HG03139 (cell line): Measurements from ENCODE around the gene EFCAB8.
"Not testable (repeated sequence)": the region's sequence is repeated elsewhere in the genome, so short reads cannot be mapped to it uniquely, and the experiment has no call there.

Experiments
- ATAC-seq: cut with Tn5 transposase; IDR thresholded peaks from one replicate; pipeline ENCODE4 v1.9.1; 2021; ENCODE audit not compliant: unreplicated experiment

Gene EFCAB8

DNA sequence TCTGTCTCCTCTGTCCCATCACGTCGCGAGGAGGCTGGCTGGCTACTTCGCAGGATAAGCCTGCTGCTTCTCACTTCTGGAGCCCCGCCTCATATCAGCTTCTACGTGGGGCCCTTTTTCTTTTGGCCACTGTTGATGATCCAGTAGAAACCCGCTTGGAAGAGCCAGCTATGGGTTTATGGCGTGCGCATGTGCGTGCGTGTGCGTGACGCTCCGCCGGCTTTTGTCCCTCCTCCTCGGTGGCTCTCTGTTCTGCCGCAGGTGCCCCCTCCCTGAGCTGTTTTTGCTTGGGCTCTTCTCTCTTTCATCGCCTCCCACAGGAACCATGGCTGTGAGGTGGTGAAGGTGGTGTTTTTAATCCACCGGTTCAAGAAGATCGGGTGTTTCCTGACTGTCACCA lies 26.5 kb downstream of the EFCAB8 start:
- ATAC-seq = no peak

DNA sequence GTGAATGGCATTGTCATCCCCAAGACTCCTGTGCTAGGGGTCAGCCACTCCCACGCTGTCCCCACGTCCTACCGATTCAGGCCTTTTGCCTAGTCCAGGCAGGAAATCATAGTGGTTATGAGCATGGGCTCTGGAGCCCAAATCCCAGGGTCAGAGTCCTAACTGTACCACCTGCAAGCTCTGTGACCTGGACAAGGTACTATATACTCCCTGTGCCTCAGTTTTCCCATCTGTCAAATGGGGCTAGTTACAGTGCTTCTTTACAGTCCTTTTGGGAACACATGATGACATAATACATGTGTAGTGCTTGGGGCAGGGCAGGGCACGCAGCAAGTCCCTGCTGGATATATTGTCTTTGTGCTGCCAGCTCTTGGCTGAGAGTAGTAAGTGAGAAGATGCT lies 27.2 kb downstream of the EFCAB8 start:
- no peak for ATAC-seq

DNA sequence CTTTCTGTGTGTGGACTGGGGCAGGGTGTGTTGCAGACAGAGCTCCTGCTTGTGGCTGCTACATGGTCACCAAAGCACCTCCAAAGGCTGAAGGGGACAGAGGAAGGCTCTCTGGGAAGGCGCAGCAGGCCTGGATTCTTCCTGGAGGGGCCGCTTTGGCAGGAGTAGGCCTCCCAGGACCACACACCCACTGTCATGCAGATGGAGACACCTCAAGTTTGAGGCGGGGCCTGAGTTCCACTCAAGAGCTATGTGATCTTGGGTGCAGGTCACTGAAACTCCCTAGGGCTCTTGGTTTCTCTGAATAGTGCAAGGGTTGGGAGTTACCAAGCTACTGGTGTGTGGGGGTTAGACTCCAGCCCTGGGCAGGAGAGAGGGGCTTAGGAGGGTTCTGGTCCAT lies 27.9 kb downstream of the EFCAB8 start:
- no peak for ATAC-seq

DNA sequence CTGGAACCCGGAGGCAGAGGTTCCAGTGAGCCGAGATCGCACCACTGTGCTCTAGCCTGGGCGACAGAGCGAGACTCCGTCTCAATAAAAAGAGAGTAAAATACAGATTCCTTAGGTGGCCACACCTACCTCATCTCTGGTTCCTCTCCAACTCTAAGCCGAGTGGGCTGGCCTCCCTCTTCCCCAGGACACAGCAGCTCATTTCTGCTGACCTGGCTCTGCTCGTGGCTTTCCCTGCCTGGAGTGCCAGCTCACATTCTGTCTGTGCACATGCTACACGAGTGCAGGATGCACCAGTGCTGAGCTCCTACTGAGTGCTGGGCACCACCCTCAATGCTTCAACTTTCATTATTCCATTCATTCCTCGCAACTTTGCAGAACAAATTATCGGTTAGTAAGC lies 28.8 kb downstream of the EFCAB8 start:
- no peak for ATAC-seq

DNA sequence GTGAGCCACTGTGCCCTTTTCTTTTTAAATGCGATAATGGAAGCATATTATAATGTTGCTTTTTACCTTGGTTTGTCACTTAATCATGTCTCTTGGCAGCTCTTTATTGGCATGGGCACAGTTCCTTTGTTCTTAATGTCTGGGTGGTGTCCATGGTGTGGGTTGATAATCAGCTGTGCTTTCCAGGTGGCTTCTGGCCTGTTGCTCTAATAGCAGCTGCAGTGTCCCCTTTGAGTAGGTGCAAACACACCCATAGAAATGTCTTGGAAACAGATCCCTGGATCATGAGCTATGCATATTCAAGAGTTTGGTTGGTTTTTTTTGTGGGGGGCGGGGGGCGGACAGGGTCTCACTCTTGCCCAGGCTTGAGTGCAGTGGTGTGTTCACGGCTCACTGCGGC lies 29.9 kb downstream of the EFCAB8 start:
- ATAC-seq = no peak

DNA sequence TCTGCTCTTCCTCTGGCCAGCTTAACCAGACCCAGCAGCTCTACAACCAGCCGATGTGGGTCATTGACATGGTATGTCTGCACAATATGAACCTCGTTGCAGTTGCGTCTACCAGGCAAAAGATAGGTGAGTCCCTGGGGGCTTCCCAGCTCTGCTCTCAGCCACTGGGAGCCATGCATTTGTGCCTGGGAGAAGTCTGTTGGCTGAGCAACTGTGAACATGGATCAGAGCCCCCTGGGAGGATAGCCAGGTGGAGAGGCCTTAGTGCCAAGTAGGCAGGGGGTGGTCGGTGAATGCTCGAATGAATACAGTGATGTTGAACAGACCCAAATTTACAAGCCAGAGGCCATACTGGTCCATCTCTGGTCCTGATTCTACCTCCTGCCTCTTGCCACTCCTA lies 30.6 kb downstream of the EFCAB8 start:
- no peak for ATAC-seq

DNA sequence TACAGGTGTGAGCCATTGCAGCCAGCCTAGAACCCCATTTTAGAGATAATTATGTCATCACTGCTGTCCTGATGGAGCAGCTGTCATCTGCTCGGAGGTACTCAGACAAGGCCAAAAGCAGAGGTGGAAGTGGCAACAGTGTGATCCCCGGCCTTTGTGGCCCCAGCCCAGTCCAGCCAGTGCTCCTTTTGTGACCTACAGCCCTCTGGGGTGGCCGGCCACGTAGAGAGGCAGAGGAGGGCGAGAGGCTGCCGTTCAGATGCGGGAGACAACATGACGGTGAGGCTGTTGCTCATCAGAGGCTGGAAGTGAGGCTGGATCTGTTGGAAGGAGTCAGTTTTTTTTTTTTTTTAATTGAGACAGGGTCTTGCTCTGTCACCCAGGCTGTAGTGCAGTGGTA lies 32.8 kb downstream of the EFCAB8 start:
- ATAC-seq = no peak

DNA sequence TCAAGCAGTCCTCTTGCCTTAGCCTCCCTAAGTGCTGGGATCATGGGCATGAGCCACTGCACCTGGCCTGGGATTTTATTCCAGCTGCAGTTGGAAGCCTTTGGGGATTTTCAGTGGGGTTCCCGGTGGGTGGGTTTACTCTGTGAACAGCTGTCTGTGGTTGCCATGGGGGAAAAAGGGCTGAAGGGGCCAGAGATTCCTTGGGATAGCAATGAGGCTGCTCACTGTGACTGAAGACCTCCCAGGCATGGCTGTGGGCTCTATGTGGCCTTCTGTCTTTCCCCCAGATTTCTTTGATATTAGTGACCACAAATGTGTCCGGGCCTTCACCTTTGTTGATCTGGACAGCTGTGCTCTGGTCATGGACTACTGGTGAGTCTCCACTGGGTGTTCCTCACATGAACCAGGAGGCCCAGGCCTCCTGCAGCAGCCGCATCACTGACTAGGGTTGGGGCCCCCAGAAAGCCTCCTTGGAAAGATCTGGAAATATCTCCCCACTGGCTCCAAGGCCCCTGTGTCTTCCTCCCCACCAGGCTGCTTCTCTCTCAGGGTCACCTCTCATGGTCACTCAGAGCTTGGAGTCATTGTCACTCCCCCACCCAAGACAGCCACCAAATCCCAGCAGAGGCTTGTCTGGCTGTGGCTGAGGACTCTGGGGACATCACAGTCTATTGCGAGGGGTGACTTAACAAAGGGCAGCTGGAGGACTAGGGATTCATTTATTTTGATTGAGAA lies 33.4 kb downstream of the EFCAB8 start:
- ATAC-seq = no peak

DNA sequence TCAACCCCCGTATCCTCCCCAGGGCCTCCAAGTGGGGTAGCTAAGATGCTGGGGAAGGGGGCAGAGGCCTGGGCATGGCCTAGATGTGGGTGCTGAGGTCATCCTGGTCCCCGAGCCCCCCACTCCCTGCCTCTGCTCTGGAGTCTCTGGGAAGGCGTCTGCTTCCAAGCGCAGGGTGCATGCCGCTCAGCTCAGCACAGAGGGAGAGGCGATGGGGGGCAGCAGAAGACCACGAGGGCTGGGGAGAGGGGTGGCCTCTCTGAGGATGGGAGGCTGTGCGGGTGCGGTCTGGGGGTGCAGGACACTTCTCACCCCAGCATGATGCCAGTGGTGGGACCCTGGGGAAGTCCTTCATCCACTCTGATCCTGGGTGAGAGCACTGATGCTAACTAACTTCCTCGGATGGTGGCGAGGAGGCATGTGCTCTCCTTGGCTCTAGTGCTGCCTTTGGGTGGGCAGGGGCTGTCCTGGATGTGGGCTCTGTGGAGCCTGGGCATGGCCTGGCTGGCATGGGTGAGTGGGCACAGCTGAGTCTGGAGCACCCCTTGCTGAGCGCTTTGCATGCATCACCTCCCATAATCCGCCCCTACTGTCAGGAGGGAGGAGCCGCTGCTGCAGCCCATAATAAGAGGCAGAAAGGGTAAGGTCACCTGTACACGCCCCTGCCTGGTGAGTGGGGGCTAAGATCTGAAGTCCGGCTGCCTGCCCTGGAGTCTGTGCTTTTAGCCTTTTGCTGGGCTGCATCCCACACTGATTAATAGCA lies 34.7 kb downstream of the EFCAB8 start:
- no peak for ATAC-seq

DNA sequence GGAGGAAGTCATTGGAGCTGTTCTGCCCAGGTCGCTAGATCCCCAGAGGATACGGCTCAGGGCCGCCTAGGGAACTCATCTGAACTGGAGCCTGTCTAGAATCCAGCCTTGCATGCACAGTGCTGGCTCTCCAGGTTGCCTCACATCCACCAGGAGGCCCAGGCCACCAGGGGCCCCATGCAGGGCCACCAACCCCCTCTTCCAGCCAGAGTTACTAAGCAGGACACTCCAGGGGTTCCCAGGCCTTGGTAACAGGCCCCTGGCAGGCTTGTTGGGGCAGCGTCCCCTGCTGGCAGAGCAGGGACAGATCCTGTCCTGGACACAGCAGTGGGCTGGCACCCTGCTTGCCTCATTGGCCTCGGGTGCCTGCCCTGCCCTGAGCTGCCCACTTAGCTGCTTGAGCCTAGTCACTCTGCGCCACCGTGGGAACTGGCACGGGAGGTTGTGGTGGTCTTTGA lies 35.3 kb downstream of the EFCAB8 start:
- no peak for ATAC-seq

DNA sequence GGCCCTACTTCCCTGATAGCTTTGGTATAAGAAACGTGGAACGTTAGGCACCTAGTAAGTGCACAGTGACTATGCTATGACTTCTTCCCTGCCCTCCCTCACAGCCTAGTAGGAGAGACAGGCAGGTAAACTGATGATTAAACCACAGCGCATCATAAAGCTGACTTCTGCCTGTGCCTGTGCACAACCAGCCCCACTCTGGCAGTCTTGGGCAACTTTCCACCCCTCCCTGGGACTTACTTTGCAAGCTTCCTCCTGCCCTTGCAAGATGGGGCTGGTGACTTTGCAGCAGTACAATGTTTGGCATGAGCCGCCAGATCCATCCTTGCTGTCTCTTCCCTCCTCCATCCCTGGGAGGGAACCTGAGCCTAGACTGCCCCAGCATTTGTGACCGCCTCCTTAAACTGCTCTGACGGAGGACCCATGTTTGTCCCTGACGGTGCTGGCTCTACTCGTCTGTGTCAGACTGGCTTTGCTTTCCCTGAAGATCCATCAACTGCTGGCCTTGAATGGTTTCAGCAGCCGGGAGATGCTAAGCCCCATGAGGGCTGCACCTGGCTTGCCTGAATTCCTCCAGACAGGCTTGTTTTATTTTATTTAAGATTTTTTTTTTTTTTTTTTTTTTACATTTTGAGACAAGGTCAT lies 36.1 kb downstream of the EFCAB8 start:
- ATAC-seq = no peak

DNA sequence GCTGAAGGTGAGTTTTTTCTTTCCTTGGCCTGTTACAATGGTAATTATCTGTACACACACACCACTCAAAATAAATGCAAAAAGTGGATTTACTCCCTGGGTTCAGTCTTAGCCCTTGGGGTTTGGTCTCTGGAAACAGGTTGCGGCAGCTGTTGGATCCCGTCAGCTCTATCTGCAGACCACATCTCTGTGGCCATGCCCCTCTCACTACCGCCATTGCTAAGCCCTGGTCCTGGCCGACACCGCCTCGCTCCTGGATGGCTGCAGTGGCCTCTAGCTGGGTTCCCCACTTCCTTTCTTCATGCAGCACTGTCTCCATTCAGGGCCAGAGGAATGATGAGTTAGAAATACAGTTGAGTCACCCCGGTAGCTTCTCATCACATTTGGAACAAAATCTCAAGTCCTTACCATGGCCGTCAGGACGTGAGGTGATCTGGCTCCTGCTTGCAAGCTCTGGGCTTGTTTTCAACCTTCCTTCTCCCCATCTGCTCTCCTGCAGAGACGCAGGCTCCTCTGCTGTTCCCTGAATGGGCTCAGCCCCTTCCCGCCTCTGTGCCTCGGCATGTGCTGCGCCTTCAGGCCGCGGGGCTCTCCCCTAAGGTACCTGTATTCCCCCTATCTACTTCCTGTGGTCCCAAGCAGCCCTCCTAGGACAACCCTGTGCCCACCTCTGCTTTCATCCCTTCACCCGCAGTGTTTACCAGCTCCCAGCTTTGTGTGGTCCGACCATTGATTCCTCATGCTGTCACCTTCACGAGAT lies 38.0 kb downstream of the EFCAB8 start:
- ATAC-seq = no peak

DNA sequence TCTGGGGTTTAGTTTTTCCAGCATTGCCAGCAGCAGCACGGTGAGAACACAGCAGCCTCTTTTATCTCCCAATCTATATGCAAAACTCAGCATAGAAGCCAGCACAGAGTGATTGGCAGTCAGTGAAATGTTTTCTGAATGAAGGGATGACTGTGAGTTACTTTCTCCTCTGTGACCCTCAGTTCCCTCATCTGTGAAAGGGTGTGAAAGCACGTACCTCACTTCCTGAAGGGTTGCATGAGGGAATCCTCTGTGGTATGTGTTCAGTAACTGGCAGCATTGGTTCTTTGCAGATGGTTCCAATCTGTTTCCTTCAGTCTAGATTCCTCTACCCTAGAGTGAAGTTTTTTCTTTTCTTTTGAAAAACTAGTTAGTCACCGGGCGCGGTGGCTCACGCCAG lies 40.0 kb downstream of the EFCAB8 start:
- ATAC-seq = no peak

DNA sequence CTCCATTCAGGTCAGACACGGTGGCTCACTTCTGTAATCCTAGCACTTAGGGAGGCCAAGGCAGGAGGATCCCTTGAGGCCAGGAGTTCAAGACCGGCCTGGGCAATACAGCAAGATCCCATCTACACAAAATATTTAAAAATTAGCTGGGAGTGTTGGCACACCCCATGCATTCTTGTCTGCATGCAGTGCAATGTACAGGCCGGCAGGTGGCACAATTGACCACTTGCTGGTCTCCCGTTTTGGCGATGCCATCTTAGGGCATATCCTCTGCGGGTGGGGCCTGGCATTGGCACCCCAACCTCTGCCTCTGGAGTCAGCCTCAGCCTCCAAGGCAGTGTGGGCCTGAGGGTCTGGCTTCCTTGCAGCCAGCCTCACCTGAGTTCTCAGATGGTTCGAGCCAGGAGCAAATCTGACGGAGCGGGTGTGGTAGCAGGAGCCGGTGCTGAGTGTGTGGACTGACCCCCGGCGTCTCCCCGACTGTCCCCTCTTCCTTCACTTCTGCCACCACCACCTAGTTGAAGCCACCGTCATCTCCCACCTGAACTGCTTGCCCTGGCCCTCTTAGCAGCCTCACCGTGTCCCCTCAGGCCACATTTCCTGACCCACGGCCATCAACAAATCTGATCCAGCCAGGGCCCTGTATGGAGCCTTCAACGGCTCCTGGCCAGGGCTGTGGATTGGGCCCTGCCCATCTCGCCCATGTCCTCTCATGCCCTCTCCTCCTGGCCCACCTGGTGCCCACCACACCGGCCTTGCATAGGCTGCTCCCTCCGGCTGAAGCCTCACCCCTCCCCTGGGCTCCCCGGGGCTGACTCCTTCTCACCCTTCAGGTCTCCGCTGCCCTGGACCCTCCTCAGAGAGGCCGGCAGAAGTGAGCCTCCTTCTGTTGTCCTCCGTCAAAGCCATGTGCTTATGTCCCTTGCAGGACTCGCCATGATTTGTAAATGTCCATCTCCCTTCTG lies 44.0 kb downstream of the EFCAB8 start:
- ATAC-seq = no peak

DNA sequence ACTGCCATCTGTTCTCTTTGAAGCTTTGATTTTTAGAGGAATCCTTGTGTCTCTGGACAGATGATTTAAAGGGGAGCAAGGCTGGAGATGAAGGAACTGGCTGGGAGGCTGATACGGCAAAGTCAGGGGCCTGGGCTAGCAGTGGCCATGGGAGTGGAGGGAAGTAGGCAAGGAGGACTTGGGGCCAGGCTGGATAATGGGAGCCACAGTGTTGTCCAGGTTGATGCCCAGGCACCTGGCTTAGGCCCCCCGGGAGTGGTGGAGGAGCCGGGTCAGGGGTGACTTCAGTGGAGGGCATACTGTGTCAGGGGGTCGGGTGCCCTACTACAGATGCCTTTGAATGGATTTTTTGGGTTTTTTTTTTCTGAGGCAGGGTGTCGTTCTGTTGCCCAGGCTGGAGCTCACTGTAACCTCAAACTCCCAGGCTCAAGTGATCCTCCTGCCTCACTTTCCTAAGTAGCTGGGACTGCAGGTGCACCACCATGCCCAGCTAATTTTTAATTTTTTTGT lies 45.0 kb downstream of the EFCAB8 start:
- no peak for ATAC-seq

DNA sequence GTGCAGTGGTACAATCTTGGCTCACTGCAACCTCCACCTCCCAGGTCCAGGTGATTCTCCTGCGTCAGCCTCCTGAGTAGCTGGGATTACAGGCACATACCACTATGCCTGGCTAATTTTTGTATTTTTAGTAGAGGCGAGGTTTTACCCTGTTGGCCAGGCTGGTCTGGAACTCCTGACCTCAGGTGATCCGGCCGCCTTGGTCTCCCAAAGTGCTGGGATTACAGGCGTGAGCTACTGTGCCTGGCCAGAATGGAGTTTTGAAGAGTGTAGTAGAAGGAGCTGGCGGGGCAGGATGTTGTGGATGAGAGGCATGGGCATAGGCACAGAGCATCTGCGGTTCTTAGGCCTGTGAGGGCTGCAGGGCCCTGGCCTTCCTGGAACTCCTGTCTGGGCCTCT lies 46.0 kb downstream of the EFCAB8 start:
- ATAC-seq = not testable (repeated sequence)

DNA sequence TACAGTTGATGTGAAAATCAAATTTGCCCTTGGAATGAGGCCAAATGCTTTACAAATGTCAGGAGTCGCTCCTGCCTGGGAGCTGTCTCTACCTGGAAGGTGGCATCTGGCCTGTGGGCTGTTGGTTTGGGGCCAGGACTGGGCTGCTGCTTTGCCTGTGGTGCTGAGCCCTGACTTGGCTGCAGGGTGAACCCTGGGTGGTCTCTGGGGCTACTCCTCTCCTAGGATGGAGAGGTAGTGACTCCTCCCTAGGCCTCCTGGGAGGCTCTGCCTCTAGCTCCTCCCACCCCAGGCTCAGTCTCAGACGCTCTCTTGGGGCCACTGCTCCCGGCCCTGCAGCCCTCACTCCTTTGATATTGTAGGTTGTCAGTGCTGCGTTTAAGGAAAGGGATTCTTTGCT lies 47.5 kb downstream of the EFCAB8 start:
- no peak for ATAC-seq

DNA sequence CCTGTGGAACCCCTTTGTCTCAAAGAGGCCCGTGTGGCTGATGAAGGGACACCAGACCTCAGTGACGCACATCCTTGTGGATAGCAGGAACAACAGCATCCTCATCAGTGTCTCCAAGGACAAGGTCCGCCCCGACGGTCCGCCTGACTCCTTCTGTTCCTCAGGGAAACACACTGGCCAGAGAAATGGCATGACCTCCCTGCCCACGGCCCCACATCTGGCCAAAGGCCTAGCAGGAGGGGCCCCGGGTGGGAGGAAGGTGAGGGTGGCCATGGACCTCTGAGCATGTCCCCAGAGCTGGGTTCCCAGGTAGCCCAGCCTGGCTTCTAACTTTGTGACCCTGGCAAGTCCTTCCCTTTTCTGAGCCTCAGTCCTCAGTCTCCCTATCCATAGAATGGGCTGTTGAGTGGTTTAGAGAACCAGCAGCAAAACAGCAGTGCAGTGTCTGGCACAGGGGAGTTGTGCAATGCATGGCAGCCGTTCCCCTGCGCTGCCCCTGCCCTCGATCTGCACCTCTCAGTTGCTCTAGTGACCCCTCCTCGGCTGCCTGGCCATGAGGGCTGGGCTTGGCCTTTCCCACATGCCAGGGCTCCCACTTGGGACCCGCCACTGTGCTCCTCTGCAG lies 48.3 kb downstream of the EFCAB8 start:
- no peak for ATAC-seq

DNA sequence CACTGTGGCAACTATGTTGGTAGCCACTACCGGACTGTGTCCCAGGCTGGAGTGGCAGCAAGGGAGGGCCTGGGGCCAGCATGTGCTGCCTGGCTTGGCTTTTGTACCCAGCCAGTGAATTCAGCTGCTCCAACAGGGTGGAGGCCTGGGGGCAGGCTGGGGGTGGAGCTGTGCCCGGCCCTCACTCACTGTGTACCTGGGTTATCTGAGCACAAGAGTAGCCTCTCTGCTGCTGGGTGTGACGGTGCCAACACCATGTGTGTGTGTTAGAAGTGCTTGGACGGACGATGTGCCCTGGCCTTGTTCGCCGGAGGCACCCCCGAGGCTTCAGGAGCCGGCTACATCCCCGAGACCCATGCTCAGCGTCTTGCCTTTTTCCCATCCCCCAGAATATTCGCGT lies 49.2 kb downstream of the EFCAB8 start:
- ATAC-seq = no peak
